OCI-LY7 (cell line): ENCODE data around the gene UAP1L1. TPM values are rescaled to one million over a fixed set of nuclear protein-coding genes. Genes with fewer than 3 reads are reported as not detected.

Experiments used
- BruUV-seq: library from RNA; stranded (reverse); fragments of 400-500 nt; replicated peaks from 2 replicates; lab custom pipeline; 2021; lab: Mats Ljungman, UMichigan
- CTCF ChIA-PET: fragments of 300-600 bp; sonication (Branson Sonifier 250); formaldehyde crosslinking; loops from one replicate; lab custom pipeline; 2022; ENCODE audit warnings: antibody characterized with exemption; ENCODE audit not compliant: unreplicated experiment; lab: Charles Lee
- POLR2A ChIA-PET: fragments of 300-600 bp; sonication (Branson Sonifier 250); formaldehyde crosslinking; loops from one replicate; lab custom pipeline; 2022; ENCODE audit warnings: antibody characterized with exemption; lab: Charles Lee
- DNase-seq: peaks from one replicate; pipeline ENCODE4 v3.0.0-alpha.2; 2015; ENCODE audit warnings: low spot score
- H2AFZ ChIP-seq: fragments of 200-600 bp; sonication (generic), shearing (Covaris generic); 2 replicates; pipeline ENCODE4 v1.6.1; 2014; ENCODE audit warnings: mild to moderate bottlenecking, antibody characterized with exemption, low read length, moderate library complexity
- H3K27ac ChIP-seq: fragments of 200-600 bp; sonication (generic); 2 replicates; pipeline ENCODE4 v1.5.1; 2014; ENCODE audit warnings: mixed run types, low read depth, mild to moderate bottlenecking, moderate library complexity, low read length, inconsistent platforms; ENCODE audit not compliant: poor library complexity, severe bottlenecking
- H3K36me3 ChIP-seq: fragments of 200-600 bp; sonication (generic); 2 replicates; pipeline ENCODE4 v1.6.1; 2014; ENCODE audit warnings: mild to moderate bottlenecking, antibody characterized with exemption, low read length, moderate library complexity, mixed read lengths; ENCODE audit not compliant: insufficient read depth
- H3K4me1 ChIP-seq: fragments of 200-600 bp; sonication (generic); 2 replicates; pipeline ENCODE4 v1.5.1; 2014; ENCODE audit warnings: mild to moderate bottlenecking, low read length; ENCODE audit not compliant: insufficient read depth, poor library complexity, severe bottlenecking
- H3K4me2 ChIP-seq: fragments of 200-600 bp; sonication (generic); 2 replicates; pipeline ENCODE4 v1.6.1; 2014; ENCODE audit warnings: mild to moderate bottlenecking, low read length
- H3K4me3 ChIP-seq: fragments of 200-600 bp; sonication (generic); 2 replicates; pipeline ENCODE4 v1.5.1; 2014; ENCODE audit warnings: mild to moderate bottlenecking, low read depth, low read length; ENCODE audit not compliant: poor library complexity, severe bottlenecking
- H3K79me2 ChIP-seq: fragments of 200-600 bp; sonication (generic); 2 replicates; pipeline ENCODE4 v1.6.1; 2016; ENCODE audit warnings: low read depth, mild to moderate bottlenecking, low read length, moderate library complexity, mixed read lengths; ENCODE audit not compliant: insufficient read depth
- H3K9me2 ChIP-seq: fragments of 200-600 bp; sonication (generic); 2 replicates; pipeline ENCODE4 v1.6.1; 2016; ENCODE audit warnings: mild to moderate bottlenecking, low read length, mixed read lengths; ENCODE audit not compliant: insufficient read depth
- H3K9me3 ChIP-seq: fragments of 200-600 bp; sonication (generic); 2 replicates; pipeline ENCODE4 v1.6.1; 2014; ENCODE audit warnings: mild to moderate bottlenecking, mixed run types, low read length, mixed read lengths
- H4K20me1 ChIP-seq: fragments of 200-600 bp; sonication (generic); 2 replicates; pipeline ENCODE4 v1.6.1; 2014; ENCODE audit warnings: mild to moderate bottlenecking, antibody characterized with exemption, low read length, moderate library complexity, mixed read lengths; ENCODE audit not compliant: insufficient read depth
- CTCF ChIP-seq: fragments of 200-600 bp; sonication (generic); conservative IDR thresholded peaks from 2 replicates; pipeline ENCODE4 v1.5.1; 2014; ENCODE audit warnings: mild to moderate bottlenecking, antibody characterized with exemption, low read length, moderate library complexity, mixed read lengths
- EZH2phosphoT487 ChIP-seq: fragments of 200-600 bp; sonication (generic); IDR thresholded peaks from 2 replicates; pipeline ENCODE4 v1.6.1; 2018; ENCODE audit warnings: low read depth, borderline replicate concordance, mild to moderate bottlenecking, mixed run types, antibody characterized with exemption, low read length, moderate library complexity, mixed read lengths
- intact Hi-C: fragments of 100-400 bp; cut with micrococcal nuclease; formaldehyde crosslinking; loops from one replicate; pipeline ENCODE4 v1.10.0; 2022; ENCODE audit not compliant: unreplicated experiment
- total RNA-seq, 2 experiments: library from RNA; depleted of rRNA in 1 of 2; stranded (reverse); fragments of >200 nt in 1 of 2; shearing (Covaris generic) in 1 of 2; gene quantifications; 2 replicates each; pipeline ENCODE4 v1.2.3, GENCODE V29; 2014 to 2022

The UAP1L1 gene
- total RNA-seq, 2 experiments from 2014 or later: 5.7 to 16.7 TPM

- H3K9me3 ChIP-seq: no peaks in the 10 kb centered on the region
- peaks cover 23% of the 10 kb centered on the region; the same call in 1 of the 2 replicates for H3K36me3 ChIP-seq
- H3K4me1 ChIP-seq: peaks cover 7% of the 10 kb centered on the region
- H3K4me3 ChIP-seq: no peak overlapping the region
- TF ChIP-seq EZH2phosphoT487: no peak
- TF ChIP-seq CTCF: no peak
- no TSS peak for BruUV-seq
- H3K79me2 ChIP-seq: 0 out of 2 replicates have a peak, but pooled peaks cover under 1% of the 10 kb centered on the region
- no peak overlapping the region for H3K27ac ChIP-seq
- H2AFZ ChIP-seq: no peak overlapping the region
- ChIA-PET POLR2A (no interaction called here), CTCF (interaction anchor here (0.6 kb wide), 1 partner anchor 191 kb away, joined by 3 read pairs; no protein-coding TSS in a partner anchor)
- H3K4me2 ChIP-seq: no peak overlapping the region
- DNase-seq: no peak
- no peaks in the 10 kb centered on the region for H4K20me1 ChIP-seq
- no peaks in the 10 kb centered on the region for H3K9me2 ChIP-seq
- intact Hi-C loops: no loop called here
Observed at GRCh38 chr9:137063311-137064026, 13.8 kb upstream of the UAP1L1 start.

- no TSS peak for BruUV-seq
- no peaks in the 10 kb centered on the region for H4K20me1 ChIP-seq
- no peaks in the 10 kb centered on the region for H3K9me3 ChIP-seq
- no peak overlapping the region for H3K27ac ChIP-seq
- POLR2A ChIA-PET: no interaction called here
- H2AFZ ChIP-seq: no peak overlapping the region
- H3K9me2 ChIP-seq: no peaks in the 10 kb centered on the region
- H3K4me1 ChIP-seq: peaks cover 14% of the 10 kb centered on the region
- H3K4me2 ChIP-seq: no peak overlapping the region
- TF ChIP-seq EZH2phosphoT487 (no peak), CTCF (peak; percentile 80)
- H3K36me3 ChIP-seq: peaks cover 23% of the 10 kb centered on the region; the same call in 1 of the 2 replicates
- CTCF ChIA-PET: interaction anchor here (0.6 kb wide), 2 partner anchors 13 to 190 kb away, joined by 3 to 5 read pairs; partner anchors contain the start of gene UAP1L1
- intact Hi-C loops: no loop called here
- H3K79me2 ChIP-seq: peaks cover 9% of the 10 kb centered on the region; the same call in 1 of the 2 replicates
- peak; percentile 52 for DNase-seq
- no peak overlapping the region for H3K4me3 ChIP-seq
Observed at GRCh38 chr9:137064027-137064879, 13.1 kb upstream of the UAP1L1 start.
